Measurements from ENCODE around the gene HOXA3.

HOXA3 gene

DNA sequence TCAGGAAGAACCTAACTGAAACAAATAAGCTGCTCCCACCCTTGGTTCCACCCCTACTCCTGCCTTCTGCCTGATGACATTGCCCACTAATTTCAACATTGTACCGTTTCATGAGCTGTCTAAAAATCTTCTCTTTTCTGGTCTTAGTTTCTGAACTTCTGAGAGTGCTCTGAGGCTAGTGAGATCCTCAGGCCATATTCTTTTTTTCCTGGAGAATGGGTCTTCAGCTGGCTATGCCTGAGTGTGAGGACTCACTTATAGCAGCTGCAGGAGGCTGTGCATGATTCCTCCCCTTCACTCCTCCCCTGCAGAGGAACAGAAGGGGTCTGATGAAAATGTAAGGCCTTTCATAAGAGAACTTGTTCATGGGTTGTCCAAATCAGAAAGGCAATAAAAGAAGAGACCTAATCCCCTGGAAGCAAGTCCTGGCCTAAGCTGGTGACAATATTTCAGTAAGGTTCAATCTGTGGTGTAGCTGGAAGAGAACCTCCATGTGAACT lies 32.9 kb downstream of the HOXA3 start:
- no peak overlapping the region for H3K4me3 ChIP-seq (ENCODE audit: low read depth, low read length)
- TF ChIP-seq, protein P1, sequence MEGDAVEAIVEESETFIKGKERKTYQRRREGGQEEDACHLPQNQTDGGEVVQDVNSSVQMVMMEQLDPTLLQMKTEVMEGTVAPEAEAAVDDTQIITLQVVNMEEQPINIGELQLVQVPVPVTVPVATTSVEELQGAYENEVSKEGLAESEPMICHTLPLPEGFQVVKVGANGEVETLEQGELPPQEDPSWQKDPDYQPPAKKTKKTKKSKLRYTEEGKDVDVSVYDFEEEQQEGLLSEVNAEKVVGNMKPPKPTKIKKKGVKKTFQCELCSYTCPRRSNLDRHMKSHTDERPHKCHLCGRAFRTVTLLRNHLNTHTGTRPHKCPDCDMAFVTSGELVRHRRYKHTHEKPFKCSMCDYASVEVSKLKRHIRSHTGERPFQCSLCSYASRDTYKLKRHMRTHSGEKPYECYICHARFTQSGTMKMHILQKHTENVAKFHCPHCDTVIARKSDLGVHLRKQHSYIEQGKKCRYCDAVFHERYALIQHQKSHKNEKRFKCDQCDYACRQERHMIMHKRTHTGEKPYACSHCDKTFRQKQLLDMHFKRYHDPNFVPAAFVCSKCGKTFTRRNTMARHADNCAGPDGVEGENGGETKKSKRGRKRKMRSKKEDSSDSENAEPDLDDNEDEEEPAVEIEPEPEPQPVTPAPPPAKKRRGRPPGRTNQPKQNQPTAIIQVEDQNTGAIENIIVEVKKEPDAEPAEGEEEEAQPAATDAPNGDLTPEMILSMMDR (IDR thresholded peaks at IDR 0.05; ENCODE audit: borderline replicate concordance, insufficient read depth, low read depth, low read length), result no peak

DNA sequence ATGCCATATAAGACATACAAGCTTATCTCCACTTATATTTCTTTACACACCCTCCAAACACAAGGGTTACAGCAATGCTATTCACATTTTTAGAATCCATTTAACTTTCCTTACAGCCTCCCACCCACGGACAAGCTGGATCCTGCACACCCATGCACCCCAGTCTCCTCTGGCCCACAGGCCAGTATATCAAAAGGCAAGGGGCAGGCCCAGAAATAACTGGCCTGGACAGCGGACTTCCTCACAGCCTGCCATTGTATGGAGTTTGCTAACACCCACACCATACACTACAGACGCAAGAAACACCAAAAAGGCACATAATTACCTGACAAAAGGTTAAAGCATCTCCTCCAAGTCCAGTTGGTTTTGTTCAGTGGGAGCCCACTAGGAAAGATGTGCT lies 33.8 kb downstream of the HOXA3 start:
- TF ChIP-seq, protein P1 (IDR thresholded peaks at IDR 0.05; ENCODE audit: borderline replicate concordance, insufficient read depth, low read depth, low read length), result no peak
- no peak overlapping the region for H3K4me3 ChIP-seq (ENCODE audit: low read depth, low read length)

DNA sequence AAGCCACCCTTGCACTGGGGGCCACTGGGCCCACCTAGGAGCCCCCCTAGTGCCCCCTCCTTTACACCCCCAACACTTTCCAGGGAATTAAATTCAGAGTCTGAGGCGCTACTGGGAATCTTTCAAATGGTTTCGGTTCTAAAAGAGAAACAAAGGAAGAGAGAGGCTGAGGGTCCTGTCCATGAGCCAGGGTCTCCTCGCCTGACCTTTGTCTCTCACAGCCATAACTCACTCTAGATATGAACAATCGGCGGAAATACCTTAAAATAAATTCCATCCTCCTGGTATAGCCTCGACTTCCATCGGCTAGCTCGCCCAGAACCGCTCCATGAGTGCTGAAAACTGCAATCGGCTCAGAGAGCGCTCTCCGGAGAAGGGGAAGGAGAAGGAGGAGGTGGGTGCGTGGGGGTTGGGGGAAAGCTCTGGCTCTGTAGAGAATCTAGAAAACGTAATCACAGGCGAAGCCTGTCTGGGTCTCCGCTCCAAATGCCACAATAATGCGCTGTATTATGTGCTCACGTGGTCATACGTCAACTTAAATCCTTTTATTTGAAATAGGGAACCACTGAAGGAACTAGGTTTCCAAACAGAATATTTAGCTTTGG lies 34.4 kb downstream of the HOXA3 start:
- H3K4me3 ChIP-seq (ENCODE audit: low read depth, low read length), result no peak overlapping the region
- TF ChIP-seq, protein P1 (IDR thresholded peaks at IDR 0.05; ENCODE audit: borderline replicate concordance, insufficient read depth, low read depth, low read length), result no peak

DNA sequence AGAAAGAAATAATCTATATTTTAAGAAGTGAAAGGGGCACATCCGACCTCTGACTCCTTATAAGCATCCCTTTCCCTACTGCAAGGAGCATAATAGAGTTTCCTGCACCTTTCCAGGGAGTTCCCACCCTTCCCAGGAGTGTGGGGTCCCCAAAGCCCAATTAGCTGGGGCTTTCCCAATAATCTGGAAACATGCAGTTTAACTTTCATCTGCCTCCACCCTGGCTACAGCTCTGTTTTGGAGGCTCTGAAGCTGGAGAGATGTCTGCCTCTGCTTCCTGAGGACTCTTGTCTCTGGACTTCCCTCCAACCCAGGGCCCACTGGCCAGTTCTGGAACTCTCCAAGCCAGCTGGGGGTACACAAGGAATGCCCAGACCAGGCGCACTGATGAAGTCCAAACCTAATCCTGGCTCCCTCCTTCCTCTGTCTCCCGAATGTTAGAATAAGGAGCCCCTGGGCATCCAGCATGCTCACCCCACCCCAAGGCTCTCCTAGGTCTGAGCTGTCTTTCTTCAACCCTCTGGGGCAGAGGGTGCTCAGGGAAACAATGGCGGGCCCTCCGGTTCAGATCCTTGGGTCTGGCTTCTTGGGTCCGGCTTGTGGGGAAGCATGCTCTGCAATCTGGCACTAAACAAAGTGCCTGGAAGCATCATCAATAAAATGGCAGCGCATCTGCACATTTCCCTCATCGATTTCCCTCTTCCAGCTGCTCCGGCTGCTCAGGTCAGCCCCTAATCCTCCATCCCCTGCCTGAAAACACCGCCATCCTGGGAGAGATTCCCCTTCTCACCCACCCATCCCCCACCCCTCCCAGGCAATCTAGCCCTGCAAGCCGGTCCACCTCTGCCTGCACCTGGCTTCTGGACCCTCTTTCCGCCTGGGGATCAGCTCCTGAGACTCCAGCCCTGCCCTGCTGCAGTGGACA lies 35.2 kb downstream of the HOXA3 start:
- no peak overlapping the region for H3K4me3 ChIP-seq (ENCODE audit: low read depth, low read length)
- TF ChIP-seq, protein P1 (IDR thresholded peaks at IDR 0.05; ENCODE audit: borderline replicate concordance, insufficient read depth, low read depth, low read length), result no peak

DNA sequence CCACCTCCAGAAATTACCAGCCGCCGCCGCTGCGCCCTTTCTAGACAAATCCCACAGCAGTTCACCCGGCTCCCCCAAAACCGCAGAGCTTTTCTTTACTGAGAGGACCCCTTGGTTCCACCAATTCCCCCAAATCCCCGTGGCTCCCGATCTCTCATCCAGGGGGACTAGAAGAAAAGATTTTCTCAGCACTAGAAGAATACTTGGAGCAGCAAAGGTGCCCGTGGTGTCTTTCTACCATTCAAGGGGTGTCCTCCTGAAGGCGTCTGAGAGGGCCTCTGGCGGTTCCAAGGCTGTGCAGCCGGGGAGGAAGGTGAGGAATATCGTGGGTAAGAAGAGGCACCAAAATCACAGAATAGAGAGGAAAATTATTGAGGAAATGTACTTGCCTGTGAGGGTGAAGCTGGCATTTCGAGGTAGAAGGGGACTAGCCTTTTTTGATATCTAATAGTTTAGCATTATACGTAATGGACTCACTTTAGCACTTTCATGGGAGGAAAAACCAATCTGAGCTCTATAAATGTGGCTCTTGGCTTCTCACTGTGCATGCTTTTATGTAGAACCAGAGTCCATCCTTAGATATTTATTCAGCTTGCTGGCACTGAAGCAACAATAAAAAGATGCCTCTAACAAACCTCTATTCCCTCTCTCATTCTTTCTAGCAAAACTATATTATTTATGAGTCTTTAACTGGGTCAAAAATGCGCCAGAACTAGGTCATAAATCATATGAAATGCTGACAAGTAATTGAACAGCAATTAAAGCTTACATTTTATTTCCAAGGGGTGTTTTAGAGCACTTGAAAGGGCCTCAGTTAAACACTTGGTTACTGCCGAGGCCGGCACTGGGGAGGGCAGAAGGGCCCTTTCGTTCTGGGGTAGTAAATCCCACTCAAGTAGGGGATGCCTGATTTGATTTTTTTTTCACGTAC lies 36.1 kb downstream of the HOXA3 start:
- TF ChIP-seq, protein P1 (IDR thresholded peaks at IDR 0.05; ENCODE audit: borderline replicate concordance, insufficient read depth, low read depth, low read length), result no peak
- H3K4me3 ChIP-seq (ENCODE audit: low read depth, low read length), result no peak overlapping the region

DNA sequence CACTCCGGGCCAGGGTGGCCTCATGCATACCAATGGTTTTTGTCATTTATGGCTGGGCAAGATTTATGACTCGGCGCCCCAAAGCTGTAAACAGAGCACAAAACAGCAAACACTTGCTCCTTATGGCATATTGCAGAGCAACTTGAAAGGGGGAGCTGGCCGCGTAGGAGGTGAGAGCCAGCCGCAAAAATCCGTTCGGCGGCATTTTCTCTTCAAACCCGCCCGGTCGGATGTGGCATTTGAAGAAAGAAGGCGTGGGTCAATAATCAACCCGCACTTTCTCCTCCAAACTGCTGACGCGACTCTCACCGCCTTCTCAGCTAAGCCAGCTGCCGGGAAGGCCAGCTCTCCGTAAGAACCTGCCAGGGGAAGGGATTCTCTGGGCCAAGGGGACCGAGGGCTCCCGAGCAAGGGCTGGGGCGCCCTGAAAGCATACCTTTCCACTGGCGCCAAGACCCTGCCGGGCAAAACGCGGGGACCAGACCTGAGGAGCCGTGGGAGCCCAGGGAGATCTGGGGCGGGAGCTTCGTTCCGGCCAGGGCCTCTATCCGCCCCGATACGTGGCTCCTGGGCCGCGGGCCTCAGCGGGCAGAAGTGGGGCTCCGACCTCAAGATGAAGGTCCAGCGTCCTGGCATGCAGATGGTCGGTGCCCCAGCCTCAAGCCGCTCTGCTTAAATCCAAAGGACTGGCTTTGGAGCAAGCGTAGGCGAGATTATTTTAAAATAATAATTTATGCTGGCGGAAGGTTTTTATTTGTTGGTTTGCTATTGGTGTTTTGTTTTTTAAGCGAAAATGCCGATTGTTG lies 37.0 kb downstream of the HOXA3 start:
- TF ChIP-seq, protein P1 (IDR thresholded peaks at IDR 0.05; ENCODE audit: borderline replicate concordance, insufficient read depth, low read depth, low read length), result no peak
- no peak overlapping the region for H3K4me3 ChIP-seq (ENCODE audit: low read depth, low read length)

All from GM12875 (cell line).